Neural cell (in vitro differentiated cells): ENCODE results near the gene CCDC179. TPM values are rescaled to one million over a fixed set of nuclear protein-coding genes. Genes with fewer than 3 reads are reported as not detected.

Experiments used
- H2AFZ ChIP-seq: fragments of 200-600, 300-800 bp; sonication (generic), shearing (Covaris generic); 2 replicates; pipeline ENCODE4 v1.6.0; 2014; ENCODE audit warnings: low read depth, mild to moderate bottlenecking, antibody characterized with exemption, low read length, moderate library complexity
- H3F3A ChIP-seq: fragments of 200-600 bp; shearing (Covaris generic); 2 replicates; pipeline ENCODE4 v1.6.1; 2016; ENCODE audit warnings: mild to moderate bottlenecking, moderate library complexity, mixed read lengths, antibody characterized with exemption, low read length; ENCODE audit not compliant: insufficient read depth, poor library complexity, severe bottlenecking
- H3K27ac ChIP-seq: fragments of 200-600, 300-800 bp; sonication (generic), shearing (Covaris generic); 2 replicates; pipeline ENCODE4 v1.5.1; 2014; ENCODE audit warnings: mild to moderate bottlenecking, low read length, moderate library complexity
- H3K27me3 ChIP-seq: fragments of 300-800, 200-600 bp; sonication (generic), shearing (Covaris generic); 2 replicates; pipeline ENCODE4 v1.6.0; 2014; ENCODE audit warnings: mild to moderate bottlenecking, low read depth, low read length, moderate library complexity; ENCODE audit not compliant: insufficient read depth
- H3K36me3 ChIP-seq: fragments of 300-800, 200-600 bp; sonication (generic), shearing (Covaris generic); 2 replicates; pipeline ENCODE4 v1.5.1; 2014; ENCODE audit warnings: mild to moderate bottlenecking, antibody characterized with exemption, low read length, moderate library complexity; ENCODE audit not compliant: insufficient read depth
- H3K4me2 ChIP-seq: fragments of 300-800, 200-600 bp; sonication (generic), shearing (Covaris generic); 2 replicates; pipeline ENCODE4 v1.6.0; 2014; ENCODE audit warnings: mild to moderate bottlenecking, low read length
- H3K4me3 ChIP-seq: fragments of 300-800, 200-600 bp; sonication (generic), shearing (Covaris generic); 2 replicates; pipeline ENCODE4 v1.5.1; 2014; ENCODE audit warnings: mild to moderate bottlenecking, low read length, moderate library complexity
- H3K79me2 ChIP-seq: fragments of 200-600 bp; shearing (Covaris generic); replicated peaks from 2 replicates; pipeline ENCODE4 v1.6.0; 2014; ENCODE audit warnings: mild to moderate bottlenecking, low read length, moderate library complexity; ENCODE audit not compliant: insufficient read depth
- H3K9ac ChIP-seq: fragments of 300-800, 200-600 bp; sonication (generic), shearing (Covaris generic); 2 replicates; pipeline ENCODE4 v1.6.1; 2016; ENCODE audit warnings: mild to moderate bottlenecking, low read length, mixed read lengths
- H3K9me2 ChIP-seq: fragments of 200-600 bp; shearing (Covaris generic); 2 replicates; pipeline ENCODE4 v1.6.1; 2016; ENCODE audit warnings: mild to moderate bottlenecking, low read length, mixed read lengths; ENCODE audit not compliant: insufficient read depth
- H3K9me3 ChIP-seq: fragments of 200-600, 300-800 bp; sonication (generic), shearing (Covaris generic); 2 replicates; pipeline ENCODE4 v1.6.1; 2016; ENCODE audit warnings: mild to moderate bottlenecking, mixed run types, low read length, moderate library complexity, mixed read lengths
- H4K20me1 ChIP-seq: fragments of 200-600 bp; shearing (Covaris generic); 2 replicates; pipeline ENCODE4 v1.6.1; 2016; ENCODE audit warnings: mild to moderate bottlenecking, mixed run types; ENCODE audit not compliant: insufficient read depth
- CTCF ChIP-seq: fragments of 450-650 bp; IDR thresholded peaks from 2 replicates; pipeline ENCODE4 v1.5.1; 2014; ENCODE audit warnings: antibody characterized with exemption, mild to moderate bottlenecking, moderate library complexity; ENCODE audit not compliant: poor library complexity, severe bottlenecking
- EP300 ChIP-seq: fragments of 450-650 bp; conservative IDR thresholded peaks from 2 replicates; pipeline ENCODE4 v1.6.1; 2014; ENCODE audit warnings: antibody characterized with exemption, mild to moderate bottlenecking, moderate library complexity; ENCODE audit not compliant: poor library complexity, severe bottlenecking
- EZH2 ChIP-seq: fragments of 200-600, 300-800 bp; shearing (Covaris generic), sonication (generic); IDR thresholded peaks from 2 replicates; pipeline ENCODE4 v1.6.1; 2014; ENCODE audit warnings: antibody characterized with exemption, low read length, borderline replicate concordance, mild to moderate bottlenecking; ENCODE audit not compliant: insufficient read depth, poor library complexity, severe bottlenecking
- MXI1 ChIP-seq: fragments of 450-650 bp; conservative IDR thresholded peaks from 2 replicates; pipeline ENCODE4 v1.6.1; 2014; ENCODE audit warnings: antibody characterized with exemption, mild to moderate bottlenecking; ENCODE audit not compliant: poor library complexity, severe bottlenecking
- POLR2AphosphoS5 ChIP-seq: IDR thresholded peaks from 2 replicates; pipeline ENCODE4 v1.6.1; 2012
- RAD21 ChIP-seq: fragments of 450-650 bp; conservative IDR thresholded peaks from 2 replicates; pipeline ENCODE4 v1.6.1; 2014; ENCODE audit warnings: antibody characterized with exemption, mild to moderate bottlenecking, moderate library complexity
- REST ChIP-seq: IDR thresholded peaks from 2 replicates; pipeline ENCODE4 v1.6.1; 2012; ENCODE audit warnings: borderline replicate concordance
- SMC3 ChIP-seq: fragments of 450-650 bp; conservative IDR thresholded peaks from 2 replicates; pipeline ENCODE4 v1.6.1; 2014; ENCODE audit warnings: antibody characterized with exemption, mild to moderate bottlenecking, moderate library complexity; ENCODE audit not compliant: poor library complexity
- TAF1 ChIP-seq: IDR thresholded peaks from 2 replicates; pipeline ENCODE4 v1.6.1; 2012; ENCODE audit warnings: low read depth
- polyA plus RNA-seq: library from polyadenylated mRNA; depleted of rRNA; stranded (reverse); fragments of >200 nt; gene quantifications from 2 replicates; pipeline ENCODE4 v1.2.3, GENCODE V29; 2014

The CCDC179 gene
- polyA plus RNA-seq, 1 donor from 2014 or later = not detected

- H3K9me3 ChIP-seq = no peaks in the 10 kb centered on the region
- H4K20me1 ChIP-seq = no peaks in the 10 kb centered on the region
- H3K27ac ChIP-seq = no peak overlapping the region
- no peak overlapping the region for H2AFZ ChIP-seq
- no peaks in the 10 kb centered on the region for H3K27me3 ChIP-seq
- H3K9me2 ChIP-seq = no peaks in the 10 kb centered on the region
- TF ChIP-seq SMC3 (no peak), CTCF (no peak), REST (no peak), POLR2AphosphoS5 (no peak)
- no peaks in the 10 kb centered on the region for H3F3A ChIP-seq
- H3K4me2 ChIP-seq = no peak overlapping the region
- H3K4me3 ChIP-seq = no peak overlapping the region
- H3K79me2 ChIP-seq = no peaks in the 10 kb centered on the region
- H3K36me3 ChIP-seq = no peaks in the 10 kb centered on the region
- no peak overlapping the region for H3K9ac ChIP-seq
Observed at GRCh38 chr11:22859756-22860155, 518 bp downstream of the CCDC179 start.

- Histone ChIP-seq H3K9ac (no peak overlapping the region), H3F3A (no peaks in the 10 kb centered on the region), H3K27me3 (no peaks in the 10 kb centered on the region), H3K4me2 (no peak overlapping the region), H3K79me2 (no peaks in the 10 kb centered on the region), H3K9me2 (no peaks in the 10 kb centered on the region), H3K27ac (no peak overlapping the region), H4K20me1 (no peaks in the 10 kb centered on the region), H3K36me3 (no peaks in the 10 kb centered on the region), H2AFZ (no peak overlapping the region), H3K9me3 (no peaks in the 10 kb centered on the region), H3K4me3 (no peak overlapping the region)
- no peak for TF ChIP-seq EP300
- TF ChIP-seq MXI1 = no peak
- no peak for TF ChIP-seq REST
- no peak for TF ChIP-seq EZH2
- TF ChIP-seq SMC3 = no peak
- no peak for TF ChIP-seq POLR2AphosphoS5
- no peak for TF ChIP-seq TAF1
- no peak for TF ChIP-seq CTCF
- no peak for TF ChIP-seq RAD21
Observed at GRCh38 chr11:22851477-22851876, 8.8 kb downstream of the CCDC179 start.
